GM21381 (cell line): ENCODE data around the gene CUEDC2.
"Not testable (repeated sequence)": the region's sequence is repeated elsewhere in the genome, so short reads cannot be mapped to it uniquely, and the experiment has no call there.

Source experiments
- ATAC-seq: cut with Tn5 transposase; IDR thresholded peaks from one replicate; pipeline ENCODE4 v1.9.1; 2021; ENCODE audit warnings: mild to moderate bottlenecking, moderate library complexity; ENCODE audit not compliant: unreplicated experiment

The CUEDC2 gene

GRCh38 chr10:102454662-102455487 is 22.5 kb upstream of the CUEDC2 start:
- not testable (repeated sequence) for ATAC-seq

- ATAC-seq: no peak
Observed at GRCh38 chr10:102453502-102453901, 21.1 kb upstream of the CUEDC2 start.

DNA sequence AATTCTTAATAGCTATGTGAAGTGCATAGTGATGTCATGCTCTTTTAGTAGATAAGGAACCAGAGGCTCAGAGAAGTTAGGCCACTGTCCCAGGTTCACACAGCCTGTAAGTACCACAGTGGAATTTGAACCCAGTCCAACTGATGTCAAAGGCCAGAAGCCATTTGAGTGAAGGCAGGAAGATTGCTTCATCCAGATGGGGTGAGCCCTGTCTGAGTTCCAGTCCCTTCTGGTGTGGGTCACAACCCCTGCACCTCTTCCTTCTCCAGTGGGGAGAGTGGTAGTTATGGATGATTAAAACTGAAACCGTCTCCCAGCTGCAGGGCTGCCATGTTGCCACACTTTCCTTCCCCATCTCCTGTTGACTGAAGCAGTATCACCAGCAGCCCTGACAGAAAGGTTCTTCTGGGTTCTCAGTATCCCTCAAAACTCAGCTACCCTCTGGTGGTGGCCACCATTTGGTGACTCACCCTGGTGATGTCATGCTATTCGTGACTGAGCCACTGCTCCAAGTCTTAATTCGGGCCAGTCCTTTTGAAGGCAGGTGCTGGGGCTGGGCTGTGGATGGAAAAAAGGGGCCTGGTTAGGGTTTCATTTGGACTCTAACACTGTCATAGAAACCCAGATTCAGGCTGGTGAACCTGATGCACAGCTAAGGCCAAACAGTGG is 20.4 kb upstream of the CUEDC2 start:
- ATAC-seq: no peak

DNA sequence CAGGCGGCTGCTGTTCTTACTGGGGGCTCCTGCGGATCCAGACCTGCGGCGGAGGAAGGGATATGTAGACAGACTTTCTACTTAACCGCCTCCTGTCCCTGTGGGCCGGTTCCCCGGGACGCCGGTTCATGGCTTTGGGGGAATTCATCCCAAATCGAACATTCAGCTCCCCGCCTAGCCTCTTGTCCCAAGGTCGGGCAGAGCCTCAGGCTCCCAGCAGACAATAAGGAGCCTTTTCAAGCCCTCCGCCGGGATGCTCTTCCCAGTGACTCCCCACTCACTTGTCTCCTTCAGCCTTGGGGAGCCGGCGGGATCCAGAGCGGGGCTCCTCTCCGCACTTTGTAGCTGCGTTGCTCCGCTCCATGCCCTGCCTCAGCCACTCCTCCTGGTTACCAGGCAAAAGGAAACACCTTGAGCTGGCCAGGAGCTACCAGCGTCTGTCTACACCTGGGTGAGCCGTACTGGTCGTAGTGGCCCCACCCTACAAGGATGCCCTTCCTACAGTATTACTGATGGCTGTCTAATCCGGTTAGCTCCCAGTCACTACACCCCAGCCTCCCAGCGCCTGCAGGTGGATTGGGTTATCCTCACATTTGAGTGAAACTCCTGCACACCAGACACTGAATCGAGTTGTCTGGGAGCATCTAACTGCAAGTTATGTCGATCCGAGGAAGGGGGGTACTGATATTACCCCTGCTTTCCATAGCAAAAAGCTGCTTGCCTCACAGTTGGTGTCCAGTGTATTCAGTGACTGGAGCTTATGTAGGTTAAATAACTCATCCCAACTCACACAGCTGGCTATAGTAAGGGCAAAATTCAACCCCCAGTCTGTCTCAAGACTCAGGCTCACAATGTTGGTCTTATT is 19.0 kb upstream of the CUEDC2 start, which contains the start of gene C10orf95:
Gene C10orf95 (minus strand): TSS at position 439 of the 865 bp plus-strand sequence. CDS start 450 bp downstream, outside the sequence.
- ATAC-seq: no peak

DNA sequence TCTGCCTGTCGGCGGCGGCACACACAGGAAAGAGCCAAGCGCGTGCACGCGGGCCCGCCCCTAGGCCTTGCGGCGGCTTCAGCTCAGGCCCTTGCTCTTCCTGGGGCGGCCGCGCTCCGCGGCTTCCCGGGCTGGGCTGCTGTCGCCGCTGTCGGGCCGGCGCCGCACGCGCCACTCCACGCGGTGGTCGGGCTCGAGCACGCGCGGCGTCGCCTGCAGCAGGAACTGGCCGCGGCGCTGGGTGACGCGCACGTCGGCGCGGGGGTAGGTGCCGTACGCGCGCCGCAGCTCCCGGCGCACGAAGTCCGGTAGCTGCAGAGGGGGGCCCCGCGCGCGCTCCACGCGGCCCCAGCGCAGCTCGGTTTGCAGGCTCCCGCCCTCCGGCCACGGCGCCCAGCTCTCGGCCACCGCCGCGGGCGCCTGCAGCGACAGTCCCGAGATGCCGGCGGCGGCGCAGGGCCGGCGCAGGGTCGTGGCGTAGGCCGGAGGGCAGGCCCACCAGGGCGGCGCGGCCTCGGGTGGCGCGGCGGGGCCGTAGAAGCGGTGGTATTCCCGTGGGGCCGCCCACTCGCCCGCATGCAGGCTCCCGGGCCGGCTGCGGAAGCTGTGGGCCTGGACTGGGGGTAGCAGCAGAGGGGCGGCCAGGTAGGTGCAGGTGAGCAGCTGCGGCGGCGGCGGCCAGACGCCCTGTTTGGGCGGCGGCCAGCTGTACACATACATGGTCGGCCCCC is 18.2 kb upstream of the CUEDC2 start:
- peak; percentile 71 for ATAC-seq

GRCh38 chr10:102450124-102450373 is 17.7 kb upstream of the CUEDC2 start:
- no peak for ATAC-seq

GRCh38 chr10:102449321-102450123 is 17.1 kb upstream of the CUEDC2 start:
- peak; percentile 36 for ATAC-seq

- no peak for ATAC-seq
Observed at GRCh38 chr10:102444851-102445250, 12.5 kb upstream of the CUEDC2 start.

DNA sequence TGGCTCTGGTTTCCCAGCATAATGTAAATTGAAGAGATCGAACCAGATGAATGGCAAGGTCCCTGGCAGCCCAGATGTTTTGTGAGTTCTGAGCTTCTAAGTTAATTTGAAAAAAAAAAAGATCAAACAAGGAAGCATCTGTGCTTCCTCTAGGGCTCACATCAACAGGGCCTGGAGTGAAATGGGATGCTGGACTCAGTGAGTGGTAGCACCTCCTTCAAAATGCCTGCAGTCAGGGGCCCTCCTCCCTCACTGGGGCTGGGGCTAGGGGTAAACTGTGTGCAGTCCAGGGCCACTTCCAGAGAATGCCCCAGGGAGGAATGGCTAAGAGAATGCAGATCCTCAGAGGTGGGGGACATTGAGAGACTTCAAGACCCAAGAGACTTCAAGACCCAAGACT is 6.0 kb upstream of the CUEDC2 start:
- no peak for ATAC-seq

- ATAC-seq: no peak
Observed at GRCh38 chr10:102437515-102437914, 5.1 kb upstream of the CUEDC2 start.

DNA sequence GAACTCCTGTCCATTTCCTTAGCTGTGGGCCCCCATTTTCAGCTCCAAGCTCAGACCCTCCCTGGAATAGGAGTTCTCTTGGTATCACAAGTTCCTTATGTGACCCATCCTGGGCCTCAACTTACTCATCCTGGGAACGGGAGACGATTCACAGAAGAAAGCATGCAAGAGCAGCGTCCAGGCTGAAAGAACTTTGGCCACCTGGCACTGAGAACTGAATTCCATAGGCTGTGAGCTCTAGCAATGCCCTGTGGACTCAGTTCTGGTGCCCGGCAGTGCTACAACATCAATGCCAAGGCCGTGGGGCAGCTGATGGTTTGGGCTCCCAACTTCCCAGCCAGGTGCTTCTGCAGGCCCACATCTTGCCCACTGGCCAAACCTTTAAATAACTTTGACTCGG is 3.9 kb upstream of the CUEDC2 start:
- ATAC-seq: no peak

DNA sequence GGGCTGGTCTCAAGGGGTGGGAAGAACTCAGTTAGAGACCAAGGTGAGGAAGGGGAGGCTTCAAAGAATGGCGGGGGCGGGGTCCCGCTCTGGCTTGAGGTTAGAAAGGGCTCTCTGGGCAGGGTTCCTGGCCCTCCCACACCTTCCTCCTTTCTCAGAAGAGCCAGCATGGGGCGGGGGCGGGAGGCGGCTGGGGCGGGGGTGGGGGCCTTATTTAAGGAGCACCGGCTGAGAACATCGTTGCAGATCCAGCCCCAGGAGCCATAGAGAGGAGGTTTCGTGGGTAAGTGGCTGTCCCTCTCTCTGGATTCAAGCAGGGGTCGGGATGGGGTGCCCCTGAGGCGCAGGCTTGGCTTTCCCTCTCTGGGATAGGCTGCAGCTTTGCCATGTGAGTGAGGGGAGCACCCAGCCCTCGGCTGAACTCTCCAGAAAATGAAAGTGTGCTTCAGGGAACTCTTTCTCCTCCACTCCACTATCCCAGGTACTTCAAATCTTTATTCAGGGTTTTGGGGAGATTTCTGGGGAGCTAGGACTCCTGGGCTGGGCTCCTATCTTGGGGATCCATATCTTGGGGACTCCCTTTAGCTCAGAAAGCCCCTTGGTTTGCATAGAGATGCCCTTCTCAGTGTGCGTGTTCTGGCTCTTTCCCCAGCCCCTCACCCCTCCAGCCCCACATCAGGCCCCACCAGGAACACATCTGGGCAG is 3.3 kb upstream of the CUEDC2 start:
- ATAC-seq: no peak

DNA sequence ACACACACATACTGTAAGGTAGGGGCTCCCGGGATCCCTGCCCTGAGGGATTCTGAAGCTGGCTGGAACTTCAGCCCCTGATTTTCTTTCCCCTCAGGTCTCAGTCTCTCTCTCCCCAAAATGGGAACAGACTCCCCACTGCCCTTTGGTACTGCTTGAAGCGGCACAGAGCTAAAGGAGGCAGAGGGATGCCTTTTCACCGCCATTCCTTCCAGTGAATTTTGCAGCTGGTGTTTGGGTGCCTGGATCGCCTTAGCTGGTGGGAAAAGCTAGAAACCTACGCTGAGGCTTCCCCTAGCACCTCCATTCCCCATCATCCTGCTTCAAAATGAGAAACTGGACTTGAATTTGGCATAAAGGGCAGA is 2.7 kb upstream of the CUEDC2 start:
- ATAC-seq: no peak

- ATAC-seq: no peak
Observed at GRCh38 chr10:102434394-102435132, 2.2 kb upstream of the CUEDC2 start.

GRCh38 chr10:102433619-102434046 is 1.3 kb upstream of the CUEDC2 start:
- ATAC-seq: no peak

DNA sequence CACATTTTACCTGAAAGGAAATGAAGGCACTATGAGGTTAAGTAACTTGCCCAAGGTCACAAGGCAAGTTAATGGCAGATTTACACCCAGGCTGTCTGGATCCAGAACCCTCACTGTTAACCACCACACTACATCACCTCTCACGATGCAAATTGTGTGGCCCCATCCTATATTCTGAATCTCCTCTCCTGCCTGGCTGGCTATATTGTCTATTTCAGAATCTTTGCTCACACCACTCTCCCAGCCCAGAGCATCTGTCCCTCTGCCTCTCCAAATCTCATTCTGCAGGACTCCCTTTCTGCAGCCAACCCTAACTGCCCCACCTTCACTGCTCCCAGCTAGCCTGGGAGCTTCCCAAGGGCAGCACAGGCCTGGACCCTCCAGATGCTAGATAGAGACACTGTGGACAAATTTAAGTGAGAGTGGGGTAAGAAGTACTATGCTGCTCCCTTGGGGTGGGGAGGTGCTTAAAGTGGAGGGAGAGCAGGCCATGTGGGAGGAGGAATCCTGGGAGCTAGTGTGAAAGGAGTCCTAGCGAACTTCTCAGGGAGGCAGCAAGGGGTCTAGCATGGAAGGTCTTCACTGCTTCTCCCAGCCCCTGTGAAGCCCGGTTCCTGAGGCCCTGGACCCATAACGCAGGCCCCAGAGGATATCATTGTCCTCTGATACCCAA is 786 bp downstream of the CUEDC2 start:
- ATAC-seq: no peak

GRCh38 chr10:102429468-102429867 is 2.9 kb downstream of the CUEDC2 start:
- no peak for ATAC-seq

DNA sequence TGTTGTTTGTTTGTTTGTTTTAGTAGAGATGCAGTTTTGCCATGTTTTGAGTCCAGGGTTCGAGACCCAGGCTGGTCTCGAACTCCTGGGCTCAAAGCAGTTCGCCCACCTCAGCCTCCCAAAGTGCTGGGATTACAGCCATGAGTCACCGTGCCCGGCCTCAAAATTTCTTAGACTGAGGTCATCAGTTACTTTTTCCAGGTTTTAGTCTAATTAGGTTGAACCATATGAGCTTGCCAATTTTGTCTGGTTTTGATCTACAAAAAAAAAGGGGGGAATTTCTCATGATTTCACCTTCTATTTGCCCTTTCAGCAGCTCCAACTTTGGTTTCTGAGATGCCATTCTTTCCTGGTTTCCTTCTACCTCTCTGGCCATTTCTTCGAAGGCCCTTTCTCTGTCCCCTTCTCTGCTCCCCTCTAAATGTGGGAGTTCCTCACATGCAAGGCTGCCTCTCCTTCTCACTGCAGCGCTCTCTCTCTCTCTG is 5.5 kb downstream of the CUEDC2 start:
- no peak for ATAC-seq
